ENCODE measurements around the gene KMT2E. TPM values are rescaled to one million over a fixed set of nuclear protein-coding genes. Genes with fewer than 3 reads are reported as not detected.

KMT2E gene
- total RNA-seq, 1 experiment from 2014 or later, result 68.1 TPM

DNA sequence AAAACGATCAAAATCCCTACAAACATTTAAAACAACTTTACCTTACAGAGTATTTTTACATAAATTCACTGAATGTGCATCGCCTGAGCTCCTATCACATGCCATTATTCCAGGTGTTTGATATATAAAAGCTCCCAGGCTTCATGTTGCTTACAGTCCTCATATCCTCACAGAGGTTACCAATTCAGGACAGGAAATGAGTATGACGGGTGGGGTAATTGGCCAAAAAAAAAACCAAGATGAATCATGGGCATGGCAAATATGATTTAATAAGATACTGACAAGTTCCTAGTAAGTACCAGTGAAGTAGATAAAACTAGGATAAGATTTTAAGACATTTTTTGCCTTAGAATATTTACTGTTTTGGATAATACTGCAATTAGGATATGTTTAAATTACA lies 135.8 kb downstream of the KMT2E start:
- POLR2A ChIA-PET (ENCODE audit: unreplicated experiment), result interaction anchor here (0.7 kb wide), 1 partner anchor 178 kb away, joined by 8 read pairs; no protein-coding TSS in a partner anchor
- TF ChIP-seq, protein P1, sequence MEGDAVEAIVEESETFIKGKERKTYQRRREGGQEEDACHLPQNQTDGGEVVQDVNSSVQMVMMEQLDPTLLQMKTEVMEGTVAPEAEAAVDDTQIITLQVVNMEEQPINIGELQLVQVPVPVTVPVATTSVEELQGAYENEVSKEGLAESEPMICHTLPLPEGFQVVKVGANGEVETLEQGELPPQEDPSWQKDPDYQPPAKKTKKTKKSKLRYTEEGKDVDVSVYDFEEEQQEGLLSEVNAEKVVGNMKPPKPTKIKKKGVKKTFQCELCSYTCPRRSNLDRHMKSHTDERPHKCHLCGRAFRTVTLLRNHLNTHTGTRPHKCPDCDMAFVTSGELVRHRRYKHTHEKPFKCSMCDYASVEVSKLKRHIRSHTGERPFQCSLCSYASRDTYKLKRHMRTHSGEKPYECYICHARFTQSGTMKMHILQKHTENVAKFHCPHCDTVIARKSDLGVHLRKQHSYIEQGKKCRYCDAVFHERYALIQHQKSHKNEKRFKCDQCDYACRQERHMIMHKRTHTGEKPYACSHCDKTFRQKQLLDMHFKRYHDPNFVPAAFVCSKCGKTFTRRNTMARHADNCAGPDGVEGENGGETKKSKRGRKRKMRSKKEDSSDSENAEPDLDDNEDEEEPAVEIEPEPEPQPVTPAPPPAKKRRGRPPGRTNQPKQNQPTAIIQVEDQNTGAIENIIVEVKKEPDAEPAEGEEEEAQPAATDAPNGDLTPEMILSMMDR (conservative IDR thresholded peaks at IDR 0.05), result no peak
- no peak for TF ChIP-seq EZH2 (IDR thresholded peaks at IDR 0.05; ENCODE audit: low read depth)
- Histone ChIP-seq H3K79me2 (ENCODE audit: low read depth) (no peaks in the 10 kb centered on the region), H3K4me3 (no peak overlapping the region), H3K27ac (no peak overlapping the region), H3F3A (ENCODE audit: insufficient read depth, low read depth) (no peaks in the 10 kb centered on the region), H3K9me2 (ENCODE audit: insufficient read depth) (no peaks in the 10 kb centered on the region), H3K4me1 (replicated peaks; ENCODE audit: insufficient read depth) (peaks cover 7% of the 10 kb centered on the region; the same call in 1 of the 2 replicates), H2AFZ (no peak overlapping the region), H4K20me1 (ENCODE audit: insufficient read depth) (no peaks in the 10 kb centered on the region), H3K4me2 (no peak overlapping the region), H3K36me3 (ENCODE audit: low read depth) (no peaks in the 10 kb centered on the region), H3K9me3 (ENCODE audit: insufficient read depth, low read depth) (no peaks in the 10 kb centered on the region), H3K27me3 (ENCODE audit: insufficient read depth, low read depth) (no peaks in the 10 kb centered on the region)
- intact Hi-C loops (cut with micrococcal nuclease; ENCODE audit: unreplicated experiment), result loop anchor here (10.0 kb wide), 2 partner anchors 115 to 185 kb away; no protein-coding TSS in a partner anchor
- CTCF ChIA-PET, result no interaction called here
- BruUV-seq (replicated peaks), result no TSS peak
- DNase-seq, result no peak

DNA sequence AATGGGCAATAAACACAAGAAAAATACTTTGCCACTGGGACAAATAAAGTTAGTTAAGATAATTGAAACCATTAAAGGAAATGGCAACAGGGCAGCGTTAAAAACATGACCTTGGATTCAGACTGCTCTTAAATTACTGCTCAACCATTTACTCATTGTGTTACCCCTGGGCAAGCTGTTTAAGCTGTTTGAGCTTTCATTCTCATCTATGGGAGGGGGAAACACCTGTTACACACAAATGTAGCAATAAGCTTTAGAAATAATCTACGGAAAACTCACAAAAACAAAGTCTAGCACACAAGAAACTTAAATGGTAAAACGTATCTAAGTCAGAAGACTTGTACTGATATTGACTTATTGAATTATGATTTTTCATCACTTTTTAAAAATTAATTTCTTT lies 137.1 kb downstream of the KMT2E start:
- TF ChIP-seq, protein P1 (conservative IDR thresholded peaks at IDR 0.05), result no peak
- no peak for TF ChIP-seq EZH2 (IDR thresholded peaks at IDR 0.05; ENCODE audit: low read depth)
- no peaks in the 10 kb centered on the region for H4K20me1 ChIP-seq (ENCODE audit: insufficient read depth)
- H3K27me3 ChIP-seq (ENCODE audit: insufficient read depth, low read depth), result no peaks in the 10 kb centered on the region
- no peaks in the 10 kb centered on the region for H3K9me3 ChIP-seq (ENCODE audit: insufficient read depth, low read depth)
- H3K79me2 ChIP-seq (ENCODE audit: low read depth), result no peaks in the 10 kb centered on the region
- POLR2A ChIA-PET (ENCODE audit: unreplicated experiment), result no interaction called here
- H3F3A ChIP-seq (ENCODE audit: insufficient read depth, low read depth), result no peaks in the 10 kb centered on the region
- CTCF ChIA-PET, result interaction anchor here (0.6 kb wide), 1 partner anchor 187 kb away, joined by 6 read pairs; no protein-coding TSS in a partner anchor
- intact Hi-C loops (cut with micrococcal nuclease; ENCODE audit: unreplicated experiment), result no loop called here
- no peak overlapping the region for H2AFZ ChIP-seq
- BruUV-seq (replicated peaks), result no TSS peak
- no peaks in the 10 kb centered on the region for H3K9me2 ChIP-seq (ENCODE audit: insufficient read depth)
- no peak overlapping the region for H3K4me2 ChIP-seq
- no peak for DNase-seq
- H3K4me1 ChIP-seq (replicated peaks; ENCODE audit: insufficient read depth), result peaks cover 7% of the 10 kb centered on the region; the same call in 1 of the 2 replicates
- no peaks in the 10 kb centered on the region for H3K36me3 ChIP-seq (ENCODE audit: low read depth)
- H3K4me3 ChIP-seq, result no peak overlapping the region
- no peak overlapping the region for H3K27ac ChIP-seq

DNA sequence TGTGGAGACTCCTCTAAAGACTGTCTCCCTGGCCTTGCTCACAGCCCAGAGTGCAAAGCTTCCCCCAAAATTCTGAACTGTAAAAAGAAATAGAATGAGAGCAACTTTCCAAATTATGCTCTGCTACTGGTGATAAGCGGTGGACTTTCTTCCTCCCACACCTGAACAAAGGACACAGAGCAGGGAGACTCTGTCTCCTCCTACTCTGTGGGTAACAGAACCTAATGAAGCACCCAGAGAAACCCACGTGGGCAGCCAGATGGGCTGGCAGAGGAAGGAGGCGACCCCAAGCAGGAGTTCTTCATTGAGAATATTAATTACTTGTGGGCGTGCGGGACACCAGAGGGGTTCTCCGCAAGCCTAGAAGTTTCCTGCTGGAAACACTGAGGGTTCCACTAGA lies 139.5 kb downstream of the KMT2E start:
- H3K4me3 ChIP-seq, result no peak overlapping the region
- no peak for DNase-seq
- H3K9me3 ChIP-seq (ENCODE audit: insufficient read depth, low read depth), result no peaks in the 10 kb centered on the region
- TF ChIP-seq EZH2 (IDR thresholded peaks at IDR 0.05; ENCODE audit: low read depth), result no peak
- TF ChIP-seq, protein P1 (conservative IDR thresholded peaks at IDR 0.05), result no peak
- no peak overlapping the region for H3K4me2 ChIP-seq
- ChIA-PET CTCF (no interaction called here), POLR2A (ENCODE audit: unreplicated experiment) (no interaction called here)
- H2AFZ ChIP-seq, result no peak overlapping the region
- H4K20me1 ChIP-seq (ENCODE audit: insufficient read depth), result no peaks in the 10 kb centered on the region
- peaks cover 7% of the 10 kb centered on the region; the same call in 1 of the 2 replicates for H3K4me1 ChIP-seq (replicated peaks; ENCODE audit: insufficient read depth)
- no peaks in the 10 kb centered on the region for H3K36me3 ChIP-seq (ENCODE audit: low read depth)
- intact Hi-C loops (cut with micrococcal nuclease; ENCODE audit: unreplicated experiment), result no loop called here
- H3K9me2 ChIP-seq (ENCODE audit: insufficient read depth), result no peaks in the 10 kb centered on the region
- no peaks in the 10 kb centered on the region for H3K79me2 ChIP-seq (ENCODE audit: low read depth)
- H3F3A ChIP-seq (ENCODE audit: insufficient read depth, low read depth), result no peaks in the 10 kb centered on the region
- BruUV-seq (replicated peaks), result no TSS peak
- no peaks in the 10 kb centered on the region for H3K27me3 ChIP-seq (ENCODE audit: insufficient read depth, low read depth)
- no peak overlapping the region for H3K27ac ChIP-seq

All from PC-9 (cell line).